Omental fat pad (tissue), 4 donors: ENCODE data around the gene LANCL1. TPM values are rescaled to one million over a fixed set of nuclear protein-coding genes. Genes with fewer than 3 reads are reported as not detected.
"Not testable (repeated sequence)": the region's sequence is repeated elsewhere in the genome, so short reads cannot be mapped to it uniquely, and the experiment has no call there.

ENCODE experiments used
- ATAC-seq: fragments of 150-250 bp; one replicate; pipeline ENCODE4 v1.9.1; 2016; ENCODE audit warnings: mild to moderate bottlenecking, moderate library complexity; ENCODE audit not compliant: low FRiP score
- DNase-seq: peaks from one replicate; pipeline ENCODE4 v3.0.0-alpha.2; 2019; ENCODE audit warnings: low spot score
- total RNA-seq, 4 donors: library from RNA; depleted of rRNA; stranded (reverse); fragments of >200 nt; gene quantifications; one replicate each; pipeline ENCODE4 v1.1.0, GENCODE V29; 2016
- TF ChIP-seq, protein P1 (sequence below), 3 donors: fragments of 450-650 bp; IDR thresholded peaks; one replicate each; pipeline ENCODE4 v1.5.1; 2016 to 2017; ENCODE audit warnings: antibody characterized with exemption in 3 of 3, mild to moderate bottlenecking in 3 of 3, moderate library complexity in 2 of 3

LANCL1 gene
- total RNA-seq, 4 donors from 2014 or later = 20.8 to 33.6 (median 27.1) TPM

DNA sequence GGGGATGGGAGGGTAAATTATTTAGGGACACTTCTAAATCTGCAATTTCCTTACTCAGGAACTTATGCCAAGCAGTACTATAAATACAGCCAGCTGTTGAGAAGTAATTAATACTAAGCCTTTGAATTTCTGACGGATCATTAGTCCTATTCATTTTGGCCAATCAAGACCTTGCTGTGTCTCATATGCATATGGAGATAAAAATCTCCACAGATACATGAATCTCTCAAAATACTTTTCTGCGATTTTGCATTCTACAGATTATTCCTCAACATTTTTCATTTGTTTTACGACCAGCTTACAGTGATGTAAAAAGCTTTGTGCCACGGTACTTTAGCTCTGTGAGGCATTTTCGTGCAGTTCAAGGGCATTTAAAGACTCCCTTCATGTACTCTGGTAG lies 16.7 kb downstream of the LANCL1 start:
- TF ChIP-seq, protein P1, sequence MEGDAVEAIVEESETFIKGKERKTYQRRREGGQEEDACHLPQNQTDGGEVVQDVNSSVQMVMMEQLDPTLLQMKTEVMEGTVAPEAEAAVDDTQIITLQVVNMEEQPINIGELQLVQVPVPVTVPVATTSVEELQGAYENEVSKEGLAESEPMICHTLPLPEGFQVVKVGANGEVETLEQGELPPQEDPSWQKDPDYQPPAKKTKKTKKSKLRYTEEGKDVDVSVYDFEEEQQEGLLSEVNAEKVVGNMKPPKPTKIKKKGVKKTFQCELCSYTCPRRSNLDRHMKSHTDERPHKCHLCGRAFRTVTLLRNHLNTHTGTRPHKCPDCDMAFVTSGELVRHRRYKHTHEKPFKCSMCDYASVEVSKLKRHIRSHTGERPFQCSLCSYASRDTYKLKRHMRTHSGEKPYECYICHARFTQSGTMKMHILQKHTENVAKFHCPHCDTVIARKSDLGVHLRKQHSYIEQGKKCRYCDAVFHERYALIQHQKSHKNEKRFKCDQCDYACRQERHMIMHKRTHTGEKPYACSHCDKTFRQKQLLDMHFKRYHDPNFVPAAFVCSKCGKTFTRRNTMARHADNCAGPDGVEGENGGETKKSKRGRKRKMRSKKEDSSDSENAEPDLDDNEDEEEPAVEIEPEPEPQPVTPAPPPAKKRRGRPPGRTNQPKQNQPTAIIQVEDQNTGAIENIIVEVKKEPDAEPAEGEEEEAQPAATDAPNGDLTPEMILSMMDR (IDR thresholded peaks at IDR 0.05) = no peak
- no peak for DNase-seq
- ATAC-seq = no peak

DNA sequence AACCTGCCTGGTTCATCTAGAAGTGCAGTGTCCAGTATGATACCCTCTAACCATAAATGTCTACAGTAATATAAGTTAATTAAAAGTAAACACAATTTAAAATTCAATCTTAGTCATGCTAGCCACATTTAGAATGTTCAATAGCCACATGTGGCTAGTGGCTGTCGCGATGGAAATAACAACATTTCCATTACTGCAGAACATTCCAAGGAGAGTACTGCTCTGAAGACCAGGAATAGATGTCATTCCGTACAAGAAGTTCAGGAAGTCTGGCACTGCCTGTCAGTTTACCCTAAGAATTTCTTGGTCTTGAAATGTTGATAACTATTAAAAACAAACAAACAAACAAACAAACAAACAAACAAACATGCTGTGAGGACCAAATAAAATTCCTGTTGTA lies 17.2 kb downstream of the LANCL1 start:
- TF ChIP-seq, protein P1 (IDR thresholded peaks at IDR 0.05) = no peak
- DNase-seq = no peak
- no peak for ATAC-seq

DNA sequence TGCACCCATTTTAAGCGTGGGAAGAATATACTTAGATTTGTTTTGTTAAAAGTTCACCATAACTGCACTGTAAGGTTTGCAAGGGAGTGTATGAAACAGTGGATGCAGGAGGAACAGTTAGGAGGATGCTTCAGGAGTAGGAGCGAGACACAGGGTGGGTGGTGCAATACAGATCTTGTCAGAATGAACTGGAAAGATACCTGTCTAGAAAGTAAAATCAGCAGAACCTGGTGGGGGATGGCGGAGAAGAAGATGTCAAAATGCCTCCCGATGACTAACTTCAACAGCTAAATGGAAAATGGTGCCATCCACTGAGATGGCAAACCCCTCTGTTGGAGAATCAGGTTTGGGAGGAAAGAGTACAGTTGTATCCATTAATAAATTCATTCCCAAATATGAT lies 18.2 kb downstream of the LANCL1 start:
- ATAC-seq = no peak
- no peak for DNase-seq
- TF ChIP-seq, protein P1 (IDR thresholded peaks at IDR 0.05) = no peak

DNA sequence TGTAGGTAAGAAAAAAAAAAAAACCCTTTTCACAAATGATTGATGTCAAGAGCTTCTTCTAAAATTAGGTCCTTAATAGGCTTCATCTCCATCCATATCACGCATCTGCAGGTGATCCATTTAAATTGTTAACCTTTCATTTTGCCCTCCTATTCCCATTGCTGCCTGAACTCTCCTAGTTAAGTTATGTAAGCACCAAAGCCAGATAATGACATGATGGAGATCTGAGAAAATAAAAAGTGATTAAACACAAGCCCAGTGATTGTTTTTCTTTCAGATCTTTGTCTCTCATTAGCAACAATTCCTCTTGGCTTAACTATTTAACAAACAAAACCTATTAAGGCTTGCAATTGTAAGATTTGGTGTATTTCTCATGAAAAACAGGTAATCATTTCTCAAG lies 20.0 kb downstream of the LANCL1 start:
- TF ChIP-seq, protein P1 (IDR thresholded peaks at IDR 0.05) = no peak
- ATAC-seq (no peak), DNase-seq (no peak)

DNA sequence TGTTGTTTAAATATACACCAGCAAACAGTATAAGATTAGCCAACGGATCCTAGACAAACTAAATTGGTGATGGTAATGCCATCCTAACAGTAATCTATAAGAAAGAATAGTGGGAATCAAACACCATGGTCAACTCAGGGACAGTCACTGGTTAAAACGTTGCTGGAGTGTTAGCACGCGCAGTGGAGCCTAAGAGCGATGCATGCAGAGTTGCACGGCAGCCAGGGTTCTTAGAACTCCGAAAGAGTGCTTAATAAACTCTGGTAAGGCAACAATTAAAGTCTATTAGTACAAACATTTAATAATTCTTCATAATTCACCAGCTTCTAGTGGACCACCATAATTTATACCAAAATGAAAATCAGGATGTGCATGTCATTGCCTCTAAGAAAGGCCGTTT lies 22.2 kb downstream of the LANCL1 start:
- TF ChIP-seq, protein P1 (IDR thresholded peaks at IDR 0.05) = no peak
- ATAC-seq (no peak), DNase-seq (no peak)

DNA sequence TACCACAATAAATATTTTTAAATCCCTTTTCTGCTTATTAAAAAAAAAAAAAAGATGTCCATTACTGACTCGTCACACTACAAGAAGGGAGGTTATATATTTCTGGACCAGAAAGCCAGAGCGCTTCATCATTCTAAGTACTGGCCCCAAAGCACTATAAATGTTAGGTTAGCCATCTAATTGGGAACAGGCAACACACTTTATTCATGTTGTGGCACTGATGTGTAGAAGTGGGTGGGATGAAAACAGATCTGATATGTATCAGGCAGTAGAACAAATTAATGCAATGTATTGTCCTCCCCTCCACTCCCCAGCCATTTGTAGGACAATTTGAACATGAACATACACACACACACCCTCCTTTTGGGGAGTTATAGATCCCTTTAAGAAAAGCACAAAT lies 24.4 kb downstream of the LANCL1 start:
- TF ChIP-seq, protein P1 (IDR thresholded peaks at IDR 0.05) = no peak
- ATAC-seq = no peak
- no peak for DNase-seq

DNA sequence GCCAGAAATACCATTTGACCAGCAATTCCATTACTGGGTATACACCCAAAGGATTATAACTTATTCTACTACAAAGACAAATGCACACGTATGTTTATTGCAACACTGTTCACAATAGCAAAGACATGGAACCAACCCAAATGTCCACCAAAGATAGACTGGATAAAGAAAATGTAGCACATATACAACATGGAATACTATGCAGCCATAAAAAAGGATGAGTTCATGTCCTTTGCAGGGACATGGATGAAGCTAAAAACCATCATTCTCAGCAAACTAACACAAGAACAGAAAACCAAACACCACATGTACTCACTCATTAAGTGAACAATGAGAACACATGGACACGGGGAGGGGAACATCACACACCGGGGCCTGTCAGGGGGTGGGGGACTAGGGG lies 25.6 kb downstream of the LANCL1 start:
- ATAC-seq, DNase-seq: not testable (repeated sequence)

DNA sequence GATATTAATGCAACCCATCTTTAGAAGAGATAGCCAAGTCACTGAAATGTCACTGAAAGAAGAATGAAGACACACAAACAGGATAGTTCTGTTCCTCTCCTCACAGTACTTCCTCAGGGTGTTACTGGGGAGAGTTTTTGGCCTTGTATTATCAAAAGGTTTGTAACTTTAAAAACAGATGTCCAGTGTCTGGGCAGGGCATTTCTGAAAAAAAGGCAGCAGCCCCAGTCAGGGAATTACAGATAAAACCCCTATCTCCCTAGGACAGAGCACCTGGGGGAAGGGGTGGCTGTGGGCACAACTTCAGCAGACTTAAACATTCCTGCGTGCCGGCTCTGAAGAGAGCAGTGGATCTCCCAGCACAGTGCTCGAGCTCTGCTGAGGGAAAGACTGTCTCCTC lies 30.8 kb downstream of the LANCL1 start:
- ATAC-seq (no peak), DNase-seq (no peak)
- TF ChIP-seq, protein P1 (IDR thresholded peaks at IDR 0.05) = no peak
